HepG2 (cell line): ENCODE data around the gene CLEC16A. TPM values are rescaled to one million over a fixed set of nuclear protein-coding genes. Genes with fewer than 3 reads are reported as not detected.
A peak's percentile ranks its signal among the peaks of the same experiment; 100 is the strongest.

Experiments used
- CBFB ChIP-seq: sonication (generic); formaldehyde crosslinking; IDR thresholded peaks from 2 replicates; pipeline ENCODE4 v1.4.0; 2020; ENCODE audit warnings: missing genetic modification reagents
- CREM ChIP-seq, 2 experiments: sonication (generic) in 1 of 2; formaldehyde crosslinking in 1 of 2; IDR thresholded peaks; 2 replicates each; pipeline versions ENCODE4 v1.4.0 to v1.6.1; 2016 to 2020; ENCODE audit warnings: antibody characterized with exemption in 1 of 2, mild to moderate bottlenecking in 1 of 2, missing genetic modification reagents in 1 of 2
- EP300 ChIP-seq, 3 experiments: sonication (generic) in 1 of 3; formaldehyde crosslinking in 1 of 3; IDR thresholded peaks; 2 replicates each; pipeline versions ENCODE4 v1.5.1 to v1.6.1; 2011 to 2020; ENCODE audit warnings: low read depth in 2 of 3, low read length in 2 of 3, borderline replicate concordance in 1 of 3, improper control_type of control experiment in 1 of 3, mild to moderate bottlenecking in 1 of 3, missing genetic modification reagents in 1 of 3, moderate library complexity in 1 of 3
- GTF2F1 ChIP-seq: fragments of 150-350 bp; IDR thresholded peaks from 2 replicates; pipeline ENCODE4 v1.6.1; 2014; ENCODE audit warnings: low read length
- JDP2 ChIP-seq: sonication (generic); formaldehyde crosslinking; IDR thresholded peaks from 2 replicates; pipeline ENCODE4 v1.8.1; 2022; ENCODE audit warnings: missing genetic modification reagents, borderline replicate concordance
- MAFG ChIP-seq: sonication (generic); formaldehyde crosslinking; IDR thresholded peaks from 2 replicates; pipeline ENCODE4 v1.5.1; 2020; ENCODE audit warnings: mild to moderate bottlenecking, missing genetic modification reagents
- TAF15 ChIP-seq: fragments of 200-400 bp; formaldehyde crosslinking; IDR thresholded peaks from one replicate; pipeline ENCODE4 v1.6.1; 2018; ENCODE audit warnings: mild to moderate bottlenecking, low read depth, low read length; ENCODE audit not compliant: poor library complexity, severe bottlenecking
- TCF7 ChIP-seq: sonication (generic); IDR thresholded peaks from 2 replicates; pipeline ENCODE4 v1.6.1; 2016; ENCODE audit warnings: antibody characterized with exemption, low read depth
- USF2 ChIP-seq, 2 experiments: sonication (generic) in 1 of 2; formaldehyde crosslinking in 1 of 2; IDR thresholded peaks; 2 replicates each; pipeline versions ENCODE4 v1.5.1 to v1.6.1; 2011 to 2020; ENCODE audit warnings: borderline replicate concordance in 1 of 2, low read depth in 1 of 2, low read length in 1 of 2, mild to moderate bottlenecking in 1 of 2, missing genetic modification reagents in 1 of 2, moderate library complexity in 1 of 2
- ZBTB7A ChIP-seq: sonication (generic); formaldehyde crosslinking; IDR thresholded peaks from 2 replicates; pipeline ENCODE4 v1.8.0; 2022; ENCODE audit warnings: mild to moderate bottlenecking, missing genetic modification reagents
- ZFP36L1 ChIP-seq: sonication (generic); formaldehyde crosslinking; IDR thresholded peaks from 2 replicates; pipeline ENCODE4 v1.8.0; 2022; ENCODE audit warnings: mild to moderate bottlenecking, missing genetic modification reagents, moderate library complexity
- ZFX ChIP-seq: sonication (generic); formaldehyde crosslinking; IDR thresholded peaks from 2 replicates; pipeline ENCODE4 v1.4.0; 2020; ENCODE audit warnings: mild to moderate bottlenecking, low read depth, missing genetic modification reagents, moderate library complexity
- ZMAT5 ChIP-seq: sonication (generic); formaldehyde crosslinking; IDR thresholded peaks from 2 replicates; pipeline ENCODE4 v1.5.0; 2020; ENCODE audit warnings: mild to moderate bottlenecking, low read depth, missing genetic modification reagents, borderline replicate concordance
- ZNF619 ChIP-seq: sonication (generic); formaldehyde crosslinking; IDR thresholded peaks from 2 replicates; pipeline ENCODE4 v1.4.0; 2020; ENCODE audit warnings: mild to moderate bottlenecking, missing genetic modification reagents
- ZNF678 ChIP-seq: sonication (generic); formaldehyde crosslinking; IDR thresholded peaks from 2 replicates; pipeline ENCODE4 v1.4.0; 2020; ENCODE audit warnings: mild to moderate bottlenecking, missing genetic modification reagents
- polyA plus RNA-seq, 8 experiments: library from polyadenylated mRNA; depleted of rRNA in 3 of 8; stranded (reverse) in 7 of 8; unstranded in 1 of 8; fragments of >200 nt; fragmentation: Illumina TruSeq in 4 of 8; extraction: Trizol in 4 of 8; gene quantifications; 2 replicates each; pipeline versions ENCODE4 v1.2.1 to v1.2.3, GENCODE V29; 2011 to 2016; ENCODE audit warnings: low read depth in 4 of 8, missing spikeins in 1 of 8, mixed read lengths in 1 of 8; ENCODE audit not compliant: insufficient read depth in 1 of 8
- total RNA-seq, 5 experiments: library from RNA; depleted of rRNA; stranded (reverse); fragments of >200 nt; fragmentation: Illumina TruSeq; extraction: Trizol; gene quantifications; 2 replicates each; pipeline ENCODE4 v1.2.3, GENCODE V29; 2016; ENCODE audit warnings: low read depth in 1 of 5
- TF ChIP-seq, protein P1 (sequence below): sonication (generic); formaldehyde crosslinking; IDR thresholded peaks from 2 replicates; pipeline ENCODE4 v1.9.0; 2021; ENCODE audit warnings: mild to moderate bottlenecking, missing genetic modification reagents

The CLEC16A gene
- total and polyA plus RNA-seq, 2 of the 13 experiments (the other 11 are each of a cell fraction or from before 2014, with no cell fraction given): 8.5 to 10.3 TPM

GRCh38 chr16:11205754-11206581 lies 261.6 kb downstream of the CLEC16A start (continued):
- TF ChIP-seq MAFG (CRISPR knock-in tag) (no peak), ZFP36L1 (CRISPR knock-in tag) (0 out of 2 replicates have a peak, but pooled peaks have one; percentile 30), EP300 (IDR thresholded peaks at IDR 0.05; ENCODE audit: low read depth in 2 of 2, low read length in 2 of 2) (peak in 1 of 2 experiments; percentile 7; a peak in 1 of 4 replicates), EP300 (CRISPR knock-in tag; IDR thresholded peaks at IDR 0.05; ENCODE audit: borderline replicate concordance) (no peak), ZBTB7A (CRISPR knock-in tag) (no peak), ZNF678 (no peak), ZNF619 (CRISPR knock-in tag) (no peak), ZMAT5 (CRISPR knock-in tag) (no peak), CREM (IDR thresholded peaks at IDR 0.05) (peak; percentile 58; the same call in 1 of the 2 replicates), CREM (CRISPR knock-in tag; IDR thresholded peaks at IDR 0.05) (no peak), ZFX (CRISPR knock-in tag) (0 out of 2 replicates have a peak, but pooled peaks have one; percentile 21), JDP2 (CRISPR knock-in tag) (no peak), CBFB (CRISPR knock-in tag) (peak; percentile 44; the same call in 1 of the 2 replicates), USF2 (IDR thresholded peaks at IDR 0.05; ENCODE audit: low read depth, low read length) (no peak), USF2 (CRISPR knock-in tag; IDR thresholded peaks at IDR 0.05; ENCODE audit: borderline replicate concordance) (no peak), TAF15 (no peak), TCF7 (no peak), GTF2F1 (no peak)
- TF ChIP-seq, protein P1, sequence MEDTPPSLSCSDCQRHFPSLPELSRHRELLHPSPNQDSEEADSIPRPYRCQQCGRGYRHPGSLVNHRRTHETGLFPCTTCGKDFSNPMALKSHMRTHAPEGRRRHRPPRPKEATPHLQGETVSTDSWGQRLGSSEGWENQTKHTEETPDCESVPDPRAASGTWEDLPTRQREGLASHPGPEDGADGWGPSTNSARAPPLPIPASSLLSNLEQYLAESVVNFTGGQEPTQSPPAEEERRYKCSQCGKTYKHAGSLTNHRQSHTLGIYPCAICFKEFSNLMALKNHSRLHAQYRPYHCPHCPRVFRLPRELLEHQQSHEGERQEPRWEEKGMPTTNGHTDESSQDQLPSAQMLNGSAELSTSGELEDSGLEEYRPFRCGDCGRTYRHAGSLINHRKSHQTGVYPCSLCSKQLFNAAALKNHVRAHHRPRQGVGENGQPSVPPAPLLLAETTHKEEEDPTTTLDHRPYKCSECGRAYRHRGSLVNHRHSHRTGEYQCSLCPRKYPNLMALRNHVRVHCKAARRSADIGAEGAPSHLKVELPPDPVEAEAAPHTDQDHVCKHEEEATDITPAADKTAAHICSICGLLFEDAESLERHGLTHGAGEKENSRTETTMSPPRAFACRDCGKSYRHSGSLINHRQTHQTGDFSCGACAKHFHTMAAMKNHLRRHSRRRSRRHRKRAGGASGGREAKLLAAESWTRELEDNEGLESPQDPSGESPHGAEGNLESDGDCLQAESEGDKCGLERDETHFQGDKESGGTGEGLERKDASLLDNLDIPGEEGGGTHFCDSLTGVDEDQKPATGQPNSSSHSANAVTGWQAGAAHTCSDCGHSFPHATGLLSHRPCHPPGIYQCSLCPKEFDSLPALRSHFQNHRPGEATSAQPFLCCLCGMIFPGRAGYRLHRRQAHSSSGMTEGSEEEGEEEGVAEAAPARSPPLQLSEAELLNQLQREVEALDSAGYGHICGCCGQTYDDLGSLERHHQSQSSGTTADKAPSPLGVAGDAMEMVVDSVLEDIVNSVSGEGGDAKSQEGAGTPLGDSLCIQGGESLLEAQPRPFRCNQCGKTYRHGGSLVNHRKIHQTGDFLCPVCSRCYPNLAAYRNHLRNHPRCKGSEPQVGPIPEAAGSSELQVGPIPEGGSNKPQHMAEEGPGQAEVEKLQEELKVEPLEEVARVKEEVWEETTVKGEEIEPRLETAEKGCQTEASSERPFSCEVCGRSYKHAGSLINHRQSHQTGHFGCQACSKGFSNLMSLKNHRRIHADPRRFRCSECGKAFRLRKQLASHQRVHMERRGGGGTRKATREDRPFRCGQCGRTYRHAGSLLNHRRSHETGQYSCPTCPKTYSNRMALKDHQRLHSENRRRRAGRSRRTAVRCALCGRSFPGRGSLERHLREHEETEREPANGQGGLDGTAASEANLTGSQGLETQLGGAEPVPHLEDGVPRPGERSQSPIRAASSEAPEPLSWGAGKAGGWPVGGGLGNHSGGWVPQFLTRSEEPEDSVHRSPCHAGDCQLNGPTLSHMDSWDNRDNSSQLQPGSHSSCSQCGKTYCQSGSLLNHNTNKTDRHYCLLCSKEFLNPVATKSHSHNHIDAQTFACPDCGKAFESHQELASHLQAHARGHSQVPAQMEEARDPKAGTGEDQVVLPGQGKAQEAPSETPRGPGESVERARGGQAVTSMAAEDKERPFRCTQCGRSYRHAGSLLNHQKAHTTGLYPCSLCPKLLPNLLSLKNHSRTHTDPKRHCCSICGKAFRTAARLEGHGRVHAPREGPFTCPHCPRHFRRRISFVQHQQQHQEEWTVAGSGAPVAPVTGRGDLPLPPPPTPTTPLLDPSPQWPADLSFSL (CRISPR knock-in tag): no peak
